HG02610 (cell line): ENCODE data around the gene ADAMTS3.

Experiments used
- ATAC-seq: cut with Tn5 transposase; IDR thresholded peaks from one replicate; pipeline ENCODE4 v1.9.1; 2021; ENCODE audit warnings: mild to moderate bottlenecking, moderate library complexity; ENCODE audit not compliant: unreplicated experiment

ADAMTS3 gene

DNA sequence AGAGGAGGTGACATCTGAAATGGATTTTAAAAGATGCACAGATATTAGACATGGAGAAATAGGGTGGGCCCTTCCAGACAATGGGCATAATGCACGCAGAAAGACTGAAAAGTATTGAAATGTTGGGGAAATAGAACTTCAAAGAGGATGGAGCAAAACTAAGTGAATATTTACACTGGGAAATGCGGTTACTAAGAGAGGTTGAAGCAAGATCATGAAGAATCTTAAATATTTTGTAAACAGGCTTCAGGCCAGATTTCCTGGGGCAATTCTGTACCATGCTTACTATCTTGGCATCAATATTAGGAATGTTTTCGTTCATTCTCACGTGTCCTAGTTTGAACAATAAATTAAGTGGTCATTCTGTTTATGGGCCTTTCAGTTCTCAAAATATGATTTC lies 216.3 kb downstream of the ADAMTS3 start:
- ATAC-seq = no peak

- no peak for ATAC-seq
These were observed 217.5 kb downstream of the ADAMTS3 start for GRCh38 chr4:72351521-72351920.

GRCh38 chr4:72348701-72349100 lies 220.3 kb downstream of the ADAMTS3 start:
- ATAC-seq = no peak

- no peak for ATAC-seq
These were observed 224.6 kb downstream of the ADAMTS3 start for GRCh38 chr4:72344418-72344817.

- no peak for ATAC-seq
These were observed 227.6 kb downstream of the ADAMTS3 start for GRCh38 chr4:72341432-72341820.

- ATAC-seq = no peak
These were observed 228.1 kb downstream of the ADAMTS3 start for GRCh38 chr4:72340803-72341431.

DNA sequence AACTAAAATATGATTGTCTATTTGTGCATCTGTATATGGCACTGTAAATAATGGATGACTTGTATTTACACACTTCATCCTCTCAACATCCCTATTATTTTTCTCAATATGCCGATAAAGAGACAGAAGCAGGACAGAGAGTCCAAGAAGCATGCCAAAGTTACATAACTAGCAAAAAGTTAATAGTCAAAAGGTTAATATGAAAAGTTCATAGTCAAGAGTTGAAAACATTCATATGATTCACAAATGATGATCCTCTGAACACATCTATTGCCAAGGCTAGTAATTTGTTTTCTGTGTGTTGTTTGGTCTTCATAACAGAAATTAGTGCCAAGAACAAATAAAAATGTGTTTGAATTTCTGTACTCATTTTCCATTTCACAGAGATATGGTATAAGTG lies 231.0 kb downstream of the ADAMTS3 start:
- no peak for ATAC-seq

GRCh38 chr4:72330381-72330780 lies 238.6 kb downstream of the ADAMTS3 start:
- ATAC-seq = no peak

DNA sequence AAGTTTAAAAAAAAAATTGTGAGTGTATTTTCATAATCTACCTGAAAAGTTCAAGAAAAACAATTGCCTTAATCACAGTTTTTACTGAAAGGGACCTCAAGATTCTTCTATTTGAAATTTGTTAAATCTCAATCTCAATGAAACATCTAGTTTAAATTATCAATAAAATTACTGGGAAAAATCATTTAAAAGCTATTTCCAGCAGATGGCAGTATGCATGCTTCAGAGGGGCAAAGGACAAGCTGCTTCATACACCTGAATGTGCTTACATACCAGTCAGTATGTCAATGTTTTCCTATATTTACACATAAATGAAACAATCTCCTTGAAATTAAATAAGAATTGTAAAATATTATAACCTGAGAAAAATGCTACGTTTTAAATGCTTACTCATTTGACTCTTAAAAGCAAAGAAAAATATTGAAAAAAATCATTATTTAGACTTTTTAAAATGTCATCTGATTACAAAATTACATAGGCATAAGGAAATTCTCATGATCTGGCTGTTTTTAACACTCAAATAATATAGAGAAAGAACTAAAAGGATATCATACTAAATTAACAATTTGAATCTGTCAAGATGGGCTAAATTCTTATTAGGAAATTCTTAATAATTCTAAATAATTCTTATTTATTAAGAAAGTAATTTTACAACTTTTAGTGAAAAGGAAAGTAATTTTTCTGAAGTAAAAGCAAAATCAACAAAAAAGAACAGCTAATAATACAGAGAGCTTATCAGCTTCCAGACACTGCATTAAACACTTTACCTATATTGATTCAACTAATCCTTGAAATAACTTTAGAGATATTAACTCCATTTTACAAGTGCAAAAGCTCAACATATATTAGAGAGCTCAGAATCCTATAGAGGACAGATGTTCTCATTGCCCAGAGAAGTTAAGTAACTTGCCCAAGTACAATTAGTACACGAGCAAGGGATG lies 242.1 kb downstream of the ADAMTS3 start:
- ATAC-seq = no peak

GRCh38 chr4:72325215-72325614 lies 243.8 kb downstream of the ADAMTS3 start:
- no peak for ATAC-seq

DNA sequence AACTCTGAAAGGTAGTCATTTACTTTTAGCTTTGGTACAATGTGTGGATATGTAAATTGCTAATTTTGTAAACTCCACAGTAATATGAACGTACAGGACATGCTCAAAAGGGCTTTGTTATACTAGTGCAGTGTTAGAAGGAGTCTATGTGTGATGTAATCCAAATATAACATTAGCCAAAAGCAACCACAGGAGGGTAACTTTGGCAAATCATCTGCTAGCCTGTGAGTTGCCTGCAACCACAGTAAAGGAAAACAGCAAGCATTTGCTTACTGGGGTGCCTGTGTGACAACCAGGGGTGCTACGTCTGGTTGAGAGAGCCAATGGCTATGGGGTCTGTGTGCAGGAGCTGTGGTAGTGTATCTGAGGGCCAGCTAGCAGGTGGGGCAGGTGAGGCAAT lies 245.8 kb downstream of the ADAMTS3 start:
- ATAC-seq = no peak

DNA sequence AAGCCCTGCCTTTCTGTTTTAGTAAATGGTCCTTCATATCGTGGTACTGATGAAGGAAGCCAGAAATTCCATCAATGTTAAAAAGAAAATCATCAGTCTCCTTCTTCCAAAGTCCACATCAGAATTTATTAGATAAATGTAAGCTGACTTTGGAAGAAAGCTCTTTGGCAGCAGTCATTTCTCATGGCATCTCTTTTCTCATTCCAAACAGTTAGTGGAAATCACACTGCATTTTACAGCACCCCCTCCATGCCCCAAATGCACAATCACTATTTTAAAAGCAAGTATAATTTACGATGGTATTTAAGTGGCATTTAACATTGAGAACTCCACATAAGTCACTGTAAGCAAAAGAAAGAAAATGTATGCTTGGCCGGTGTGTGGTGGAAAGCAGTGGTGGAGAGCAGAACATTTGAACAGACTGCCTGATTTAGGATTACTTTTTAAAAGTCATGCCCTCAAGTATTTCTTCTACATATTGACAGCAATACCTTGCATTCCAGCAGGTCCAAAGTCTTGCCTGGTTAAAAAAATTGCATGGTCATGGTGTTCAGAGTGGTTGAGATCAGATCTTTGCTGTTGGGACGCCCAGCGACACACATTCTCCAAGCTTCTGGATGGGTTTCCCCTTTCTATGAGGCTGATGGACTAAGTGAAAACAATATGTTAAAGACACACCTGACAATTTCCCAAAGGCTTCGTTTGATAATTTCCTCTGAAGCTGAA lies 248.6 kb downstream of the ADAMTS3 start:
- ATAC-seq = no peak

- no peak for ATAC-seq
These were observed 249.4 kb downstream of the ADAMTS3 start for GRCh38 chr4:72319601-72320021.

GRCh38 chr4:72318421-72319170 lies 250.4 kb downstream of the ADAMTS3 start:
- ATAC-seq = no peak

GRCh38 chr4:72314869-72315268 lies 254.2 kb downstream of the ADAMTS3 start:
- ATAC-seq = no peak

- no peak for ATAC-seq
These were observed 255.9 kb downstream of the ADAMTS3 start for GRCh38 chr4:72313121-72313520.

DNA sequence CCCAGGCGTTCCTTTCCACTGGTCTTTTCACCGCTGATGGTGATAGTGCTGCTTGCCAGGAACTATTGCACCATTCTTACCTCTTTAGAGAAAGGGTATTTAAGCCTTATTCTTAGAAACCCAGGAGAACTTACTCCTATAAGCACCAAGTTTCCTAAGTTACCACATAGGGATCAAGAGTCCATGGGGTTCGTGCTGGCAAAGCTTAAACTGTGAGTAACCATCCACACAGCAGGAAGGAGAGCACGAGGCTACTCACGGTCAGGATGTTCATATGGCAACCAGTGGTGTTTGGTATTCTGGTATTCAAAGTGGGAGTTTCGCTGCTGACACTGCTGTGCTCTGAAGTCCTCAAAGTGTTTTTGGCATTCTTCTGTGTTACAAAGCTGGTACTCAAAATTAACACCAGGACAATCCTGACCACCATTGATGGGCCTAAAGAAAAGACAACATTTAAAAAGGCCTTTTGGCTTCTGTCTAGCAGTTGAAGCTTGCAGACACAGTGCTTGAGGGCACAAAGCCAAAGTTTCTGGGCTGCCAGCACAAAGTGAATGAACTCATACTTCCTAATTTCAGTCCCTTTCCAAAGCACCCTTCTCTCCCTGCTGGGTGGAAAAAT lies 256.9 kb downstream of the ADAMTS3 start:
- no peak for ATAC-seq

DNA sequence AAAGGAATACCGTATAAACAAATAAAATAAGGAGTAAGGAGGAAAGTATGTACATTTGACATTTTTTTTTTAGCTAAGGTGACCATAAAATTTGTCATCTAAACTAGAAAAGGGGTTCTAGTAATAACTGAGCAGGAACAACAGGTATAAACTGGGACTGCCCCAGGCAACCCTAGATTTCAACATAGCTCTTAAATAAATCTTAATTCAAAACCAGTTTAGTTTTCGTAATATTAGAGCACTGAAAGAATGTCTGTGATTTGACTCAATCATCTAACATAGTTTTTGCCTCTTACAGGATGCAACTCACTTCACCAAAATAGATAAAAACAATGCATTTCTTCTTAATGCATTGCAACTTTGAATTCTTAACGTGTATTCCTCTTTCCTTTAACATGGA lies 257.7 kb downstream of the ADAMTS3 start:
- ATAC-seq = no peak

DNA sequence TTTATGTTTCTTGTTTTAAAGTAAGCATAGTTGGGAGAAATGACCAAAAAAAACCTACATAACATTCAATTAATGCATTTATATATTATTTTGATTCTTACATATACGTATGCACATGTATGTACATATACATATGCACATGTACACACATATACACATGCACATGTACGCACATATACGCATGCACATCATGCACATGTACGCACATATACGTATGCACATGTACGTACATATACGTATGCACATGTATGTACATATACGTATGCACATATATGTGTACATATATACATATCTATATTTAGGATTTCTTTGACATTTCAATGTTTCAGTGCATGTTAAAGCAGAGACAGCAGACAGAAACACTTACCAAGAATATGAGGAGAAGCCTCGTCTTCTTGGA lies 263.4 kb downstream of the ADAMTS3 start:
- no peak for ATAC-seq

GRCh38 chr4:72305080-72305479 lies 263.9 kb downstream of the ADAMTS3 start:
- no peak for ATAC-seq
